ACC112 (cell line): ENCODE measurements around the gene LSM6.

ENCODE experiments used
- H2AFZ ChIP-seq: fragments of 200-600 bp; sonication (generic); one replicate; pipeline ENCODE4 v1.6.0; 2017; ENCODE audit warnings: antibody characterized with exemption, low read length; ENCODE audit not compliant: unreplicated experiment
- H3K27ac ChIP-seq: fragments of 200-600 bp; sonication (generic); 2 replicates; pipeline ENCODE4 v1.5.1; 2014; ENCODE audit warnings: low read depth, mild to moderate bottlenecking, antibody characterized with exemption, low read length, moderate library complexity
- H3K27me3 ChIP-seq: fragments of 200-600 bp; sonication (generic); 2 replicates; pipeline ENCODE4 v1.6.1; 2014; ENCODE audit warnings: mild to moderate bottlenecking, antibody characterized with exemption, low read length, moderate library complexity, mixed read lengths; ENCODE audit not compliant: insufficient read depth
- H3K36me3 ChIP-seq: fragments of 200-600 bp; sonication (generic); 2 replicates; pipeline ENCODE4 v1.6.1; 2016; ENCODE audit warnings: mild to moderate bottlenecking, antibody characterized with exemption, low read length, moderate library complexity, mixed read lengths; ENCODE audit not compliant: insufficient read depth
- H3K4me1 ChIP-seq: fragments of 200-600 bp; sonication (generic); one replicate; pipeline ENCODE4 v1.6.1; 2016; ENCODE audit warnings: low read length, mixed read lengths; ENCODE audit not compliant: insufficient read depth, unreplicated experiment, control insufficient read depth
- H3K4me3 ChIP-seq: fragments of 200-600 bp; sonication (generic); 2 replicates; pipeline ENCODE4 v1.5.1; 2014; ENCODE audit warnings: mild to moderate bottlenecking, low read depth, low read length
- H3K79me2 ChIP-seq: fragments of 200-600 bp; sonication (generic); one replicate; pipeline ENCODE4 v1.6.0; 2016; ENCODE audit warnings: low read length; ENCODE audit not compliant: control insufficient read depth, unreplicated experiment, insufficient read depth

LSM6 gene

GRCh38 chr4:146158036-146158745 lies 17.3 kb upstream of the LSM6 start:
- H3K27me3 ChIP-seq = peaks cover 19% of the 10 kb centered on the region; the same call in 1 of the 2 replicates
- no peaks in the 10 kb centered on the region for H3K79me2 ChIP-seq
- no peaks in the 10 kb centered on the region for H3K4me1 ChIP-seq
- H2AFZ ChIP-seq = no peak overlapping the region
- no peak overlapping the region for H3K27ac ChIP-seq
- no peaks in the 10 kb centered on the region for H3K36me3 ChIP-seq
- H3K4me3 ChIP-seq = no peak overlapping the region

- Histone ChIP-seq H3K27ac (no peak overlapping the region), H3K36me3 (no peaks in the 10 kb centered on the region), H3K4me1 (no peaks in the 10 kb centered on the region), H3K27me3 (peaks cover 19% of the 10 kb centered on the region; the same call in 1 of the 2 replicates), H3K79me2 (no peaks in the 10 kb centered on the region), H3K4me3 (no peak overlapping the region), H2AFZ (peak overlapping the region; percentile 43)
Observed at GRCh38 chr4:146159384-146160058, 16.0 kb upstream of the LSM6 start.

- H2AFZ ChIP-seq = no peak overlapping the region
- H3K4me3 ChIP-seq = no peak overlapping the region
- peaks cover 10% of the 10 kb centered on the region for H3K4me1 ChIP-seq
- H3K27me3 ChIP-seq = peaks cover 11% of the 10 kb centered on the region; the same call in 1 of the 2 replicates
- no peaks in the 10 kb centered on the region for H3K79me2 ChIP-seq
- no peaks in the 10 kb centered on the region for H3K36me3 ChIP-seq
- H3K27ac ChIP-seq = no peak overlapping the region
Observed at GRCh38 chr4:146161243-146161642, 14.3 kb upstream of the LSM6 start.

- H3K36me3 ChIP-seq = no peaks in the 10 kb centered on the region
- peaks cover 10% of the 10 kb centered on the region for H3K4me1 ChIP-seq
- H3K4me3 ChIP-seq = no peak overlapping the region
- H3K27ac ChIP-seq = no peak overlapping the region
- H3K79me2 ChIP-seq = no peaks in the 10 kb centered on the region
- H3K27me3 ChIP-seq = no peaks in the 10 kb centered on the region
- H2AFZ ChIP-seq = no peak overlapping the region
Observed at GRCh38 chr4:146165221-146165620, 10.3 kb upstream of the LSM6 start.

GRCh38 chr4:146165840-146166239 lies 9.7 kb upstream of the LSM6 start:
- Histone ChIP-seq H3K79me2 (no peaks in the 10 kb centered on the region), H3K36me3 (no peaks in the 10 kb centered on the region), H3K4me3 (no peak overlapping the region), H3K27me3 (no peaks in the 10 kb centered on the region), H3K4me1 (peaks cover 10% of the 10 kb centered on the region), H3K27ac (no peak overlapping the region), H2AFZ (no peak overlapping the region)

GRCh38 chr4:146170149-146170548 lies 5.4 kb upstream of the LSM6 start:
- no peak overlapping the region for H3K27ac ChIP-seq

GRCh38 chr4:146176891-146177290 lies 1.4 kb downstream of the LSM6 start:
- Histone ChIP-seq H3K4me1 (peaks cover 8% of the 10 kb centered on the region), H3K27ac (no peak overlapping the region), H3K4me3 (peak overlapping the region; percentile 95), H3K79me2 (peaks cover 52% of the 10 kb centered on the region), H2AFZ (no peak overlapping the region), H3K27me3 (no peaks in the 10 kb centered on the region), H3K36me3 (no peaks in the 10 kb centered on the region)

More at GRCh38 chr4:146170149-146170548, 5.4 kb upstream of the LSM6 start:
- Histone ChIP-seq H3K27me3 (no peaks in the 10 kb centered on the region), H3K79me2 (no peaks in the 10 kb centered on the region), H3K36me3 (no peaks in the 10 kb centered on the region), H2AFZ (no peak overlapping the region), H3K4me1 (peaks cover 10% of the 10 kb centered on the region), H3K4me3 (no peak overlapping the region)

GRCh38 chr4:146178126-146178525 lies 2.6 kb downstream of the LSM6 start:
- Histone ChIP-seq H3K4me1 (peaks cover 8% of the 10 kb centered on the region), H3K36me3 (no peaks in the 10 kb centered on the region), H3K4me3 (no peak overlapping the region), H2AFZ (no peak overlapping the region), H3K27me3 (no peaks in the 10 kb centered on the region), H3K27ac (no peak overlapping the region), H3K79me2 (peaks cover 52% of the 10 kb centered on the region)

GRCh38 chr4:146179784-146180370 lies 4.4 kb downstream of the LSM6 start:
- Histone ChIP-seq H2AFZ (no peak overlapping the region), H3K79me2 (peaks cover 52% of the 10 kb centered on the region), H3K27ac (no peak overlapping the region), H3K27me3 (no peaks in the 10 kb centered on the region), H3K4me1 (peaks cover 8% of the 10 kb centered on the region), H3K36me3 (peaks cover 4% of the 10 kb centered on the region; the same call in 1 of the 2 replicates), H3K4me3 (no peak overlapping the region)

- no peak overlapping the region for H2AFZ ChIP-seq
- no peak overlapping the region for H3K4me3 ChIP-seq
- no peaks in the 10 kb centered on the region for H3K27me3 ChIP-seq
- H3K36me3 ChIP-seq = peaks cover 10% of the 10 kb centered on the region; the same call in 1 of the 2 replicates
- H3K27ac ChIP-seq = no peak overlapping the region
- peaks cover 36% of the 10 kb centered on the region for H3K79me2 ChIP-seq
- no peaks in the 10 kb centered on the region for H3K4me1 ChIP-seq
Observed at GRCh38 chr4:146182443-146182842, 6.9 kb downstream of the LSM6 start.
